HUES64 (cell line): ENCODE measurements around the gene P2RX3. TPM values are rescaled to one million over a fixed set of nuclear protein-coding genes. Genes with fewer than 3 reads are reported as not detected.
"Not testable (repeated sequence)": the region's sequence is repeated elsewhere in the genome, so short reads cannot be mapped to it uniquely, and the experiment has no call there.

Experiments
- H3K27ac ChIP-seq: 2 replicates; pipeline ENCODE4 v1.7.0; 2013; ENCODE audit warnings: low read depth, low read length, inconsistent platforms
- H3K27me3 ChIP-seq: 2 replicates; pipeline ENCODE4 v1.6.1; 2013; ENCODE audit warnings: mild to moderate bottlenecking, low read length; ENCODE audit not compliant: insufficient read depth
- H3K36me3 ChIP-seq: 2 replicates; pipeline ENCODE4 v1.6.1; 2013; ENCODE audit warnings: mild to moderate bottlenecking, low read length; ENCODE audit not compliant: insufficient read depth
- H3K4me1 ChIP-seq: 2 replicates; pipeline ENCODE4 v1.6.1; 2013; ENCODE audit warnings: mild to moderate bottlenecking, low read length, moderate library complexity; ENCODE audit not compliant: insufficient read depth
- H3K4me3 ChIP-seq: 2 replicates; pipeline ENCODE4 v1.5.1; 2013; ENCODE audit warnings: mild to moderate bottlenecking, low read length, moderate library complexity
- H3K9ac ChIP-seq: 2 replicates; pipeline ENCODE4 v1.6.1; 2013; ENCODE audit warnings: mild to moderate bottlenecking, low read depth, low read length
- H3K9me3 ChIP-seq: 2 replicates; pipeline ENCODE4 v1.6.1; 2013; ENCODE audit warnings: low read depth, low read length; ENCODE audit not compliant: insufficient read depth
- WGBS: fragments of 150-250, 120-280 bp; methylation state at CpG from one replicate; pipeline ENCODE4 v1.1.7; 2013; ENCODE audit warnings: missing lambda C conversion rate; 5-methylcytosine and 5-hydroxymethylcytosine counted together
- polyA plus RNA-seq, 2 experiments: library from polyadenylated mRNA; stranded (reverse); fragments of 50-300 nt; gene quantifications; one replicate each; pipeline ENCODE4 v1.2.3, GENCODE V29; 2013

Gene P2RX3
- polyA plus RNA-seq (2013, experiment 1 of 2) = 1.00 TPM
- 2.4 TPM for polyA plus RNA-seq (2013, experiment 2 of 2)

DNA sequence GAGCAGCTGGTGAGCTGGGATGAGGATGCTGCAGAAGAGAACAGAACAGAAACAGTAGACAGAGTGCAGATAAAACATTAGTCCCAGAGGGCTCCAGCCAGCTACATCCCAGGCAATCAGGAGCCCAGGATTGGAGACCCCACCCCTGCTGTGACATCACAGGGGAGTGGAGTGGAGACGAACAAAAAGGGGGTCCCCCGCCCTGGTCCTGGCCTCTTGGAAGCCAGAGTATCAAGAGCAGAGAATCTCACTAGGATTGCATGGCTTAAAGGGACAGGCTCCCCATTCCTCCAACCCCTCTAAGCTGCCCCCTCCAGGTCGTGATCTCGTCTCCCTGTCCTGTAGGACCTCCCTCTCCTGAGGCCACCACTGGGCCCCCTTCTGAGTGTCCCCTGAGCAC is at the start of gene P2RX3:
TSS of gene P2RX3 (plus strand) at position 211 of the 400 bp plus-strand sequence. CDS start 199 bp downstream, outside the sequence.
- 54% methylated on average over 4 of the region's 4 CpGs for WGBS
- Histone ChIP-seq H3K36me3 (peaks cover 15% of the 10 kb centered on the region), H3K4me3 (no peak within 1 kb of the TSS), H3K9ac (no peak within 1 kb of the TSS), H3K27ac (no peak within 1 kb of the TSS), H3K27me3 (no peaks in the 10 kb centered on the region), H3K9me3 (no peaks in the 10 kb centered on the region), H3K4me1 (peaks cover 20% of the 10 kb centered on the region)

DNA sequence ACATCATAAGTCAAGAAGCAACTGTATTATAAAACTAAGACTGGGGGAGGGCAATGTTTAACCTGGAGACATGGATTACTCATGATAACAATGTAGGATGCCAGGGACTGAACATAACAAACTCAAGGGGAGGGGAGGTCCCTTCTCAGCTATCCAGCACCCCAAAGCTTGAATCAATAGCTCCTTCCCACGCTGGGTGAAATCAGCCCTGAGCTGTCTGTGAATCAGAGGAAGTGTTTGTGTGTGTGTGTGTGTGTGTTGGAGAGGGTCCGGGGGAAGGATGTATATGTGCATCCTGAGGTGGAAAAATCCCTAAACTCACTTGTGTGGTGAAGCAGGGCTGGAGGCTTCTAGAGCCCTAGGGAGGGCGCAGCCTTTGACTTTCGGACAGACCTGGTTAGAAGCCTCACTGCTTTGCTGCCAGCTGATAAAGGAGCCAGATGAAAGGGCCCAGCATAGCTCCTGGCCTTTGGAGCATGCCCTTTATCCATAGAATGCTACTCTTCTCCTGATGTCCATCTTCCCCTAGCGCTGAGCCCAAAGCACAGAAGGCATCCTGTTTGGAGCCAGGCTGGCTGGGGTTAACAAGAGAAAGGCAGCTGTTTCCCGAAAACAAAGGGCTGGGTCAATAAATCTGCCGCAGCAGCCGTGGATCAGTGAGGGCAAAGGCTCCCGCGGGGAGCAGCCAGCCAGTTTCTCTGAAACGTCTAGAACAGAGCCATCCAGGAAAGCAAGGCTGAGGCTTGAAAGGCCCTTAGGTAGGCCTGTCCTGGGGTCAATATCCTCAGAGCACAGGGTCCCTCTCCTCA is 49.2 kb upstream of the P2RX3 start:
- H3K4me1 ChIP-seq = peaks cover 18% of the 10 kb centered on the region
- 37% methylated on average over 11 of the region's 11 CpGs for whole genome bisulfite sequencing
- peak overlapping the region; percentile 7; the same call in 1 of the 2 replicates for H3K9ac ChIP-seq
- H3K27ac ChIP-seq = peak overlapping the region; percentile 5; the same call in 1 of the 2 replicates
- no peaks in the 10 kb centered on the region for H3K9me3 ChIP-seq
- H3K4me3 ChIP-seq = no peak overlapping the region
- no peaks in the 10 kb centered on the region for H3K36me3 ChIP-seq
- H3K27me3 ChIP-seq = no peaks in the 10 kb centered on the region

DNA sequence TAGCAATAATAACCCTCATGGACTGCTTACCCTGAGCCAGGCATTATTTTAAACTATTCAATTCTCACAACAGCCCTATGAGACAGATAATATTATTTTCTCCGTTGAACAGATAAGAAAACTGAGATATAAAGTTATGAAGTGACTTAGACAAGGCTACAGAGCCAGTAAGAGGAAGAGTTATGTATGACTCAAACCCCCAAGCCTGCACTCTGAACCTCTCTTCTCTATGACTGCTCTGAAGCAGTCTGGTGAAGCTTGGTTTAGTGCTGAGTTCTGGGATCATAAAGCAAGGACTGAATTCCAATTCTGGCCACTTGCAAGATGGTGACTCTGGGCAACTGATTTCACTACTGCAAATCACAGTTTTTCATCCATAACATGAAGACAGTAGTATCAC is 47.9 kb upstream of the P2RX3 start:
- WGBS = 100% methylated on average over 1 of the region's 1 CpG
- no peak overlapping the region for H3K27ac ChIP-seq

DNA sequence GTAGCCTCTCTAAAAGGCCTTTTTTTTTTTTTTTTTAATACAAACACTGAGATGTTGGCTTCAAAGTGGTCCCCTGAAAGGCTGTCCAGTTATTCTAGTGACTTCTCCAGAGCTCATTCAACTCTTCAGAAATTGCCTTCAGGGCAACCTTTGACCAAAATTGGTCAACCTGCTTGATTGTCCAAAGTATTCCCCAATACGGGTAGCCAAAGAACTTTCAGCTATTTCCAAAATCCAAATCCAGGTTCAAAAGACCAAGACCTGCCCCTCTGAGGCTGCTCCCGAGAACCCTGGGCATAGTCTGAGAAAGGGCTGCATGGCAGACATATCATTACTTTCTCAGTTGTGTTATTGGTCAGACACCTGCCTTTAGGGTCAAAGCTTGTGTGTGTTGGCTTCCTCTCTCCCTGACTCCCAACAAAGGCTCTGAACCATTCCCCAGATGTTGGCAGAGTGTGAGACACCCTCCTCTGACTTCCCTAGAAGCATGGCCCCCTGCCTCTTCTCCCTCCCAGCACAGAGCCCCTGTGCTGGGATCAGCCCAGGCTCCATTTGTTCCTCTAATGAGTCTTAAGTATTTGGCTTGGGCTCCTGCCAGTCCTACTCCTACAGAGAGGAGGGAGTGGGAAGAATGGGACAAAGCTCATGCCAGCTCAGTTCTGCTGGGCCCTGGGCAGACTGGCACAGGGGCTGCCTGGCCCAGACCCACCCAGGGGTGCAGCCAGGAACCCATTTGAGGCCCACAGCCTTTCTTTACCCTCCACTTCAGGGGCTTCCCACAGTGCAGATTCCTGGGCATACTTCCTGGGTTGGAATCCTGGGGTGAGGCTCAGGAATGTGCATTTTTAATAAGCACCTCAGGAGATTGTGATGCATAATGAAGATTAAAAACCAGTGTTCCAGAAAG is 43.7 kb upstream of the P2RX3 start:
- H3K9me3 ChIP-seq = peaks cover 3% of the 10 kb centered on the region; the same call in 1 of the 2 replicates
- no peaks in the 10 kb centered on the region for H3K27me3 ChIP-seq
- no peak overlapping the region for H3K4me3 ChIP-seq
- peaks cover 26% of the 10 kb centered on the region for H3K36me3 ChIP-seq
- H3K4me1 ChIP-seq = peaks cover 3% of the 10 kb centered on the region
- peak overlapping the region; percentile 40; the same call in 1 of the 2 replicates for H3K27ac ChIP-seq
- WGBS = 91% methylated on average over 2 of the region's 2 CpGs
- H3K9ac ChIP-seq = no peak overlapping the region

More for the DNA sequence above, 47.9 kb upstream of the P2RX3 start:
- H3K9me3 ChIP-seq = no peaks in the 10 kb centered on the region
- no peak overlapping the region for H3K4me3 ChIP-seq
- H3K36me3 ChIP-seq = no peaks in the 10 kb centered on the region
- H3K27me3 ChIP-seq = no peaks in the 10 kb centered on the region
- H3K4me1 ChIP-seq = peaks cover 12% of the 10 kb centered on the region
- H3K9ac ChIP-seq = no peak overlapping the region

DNA sequence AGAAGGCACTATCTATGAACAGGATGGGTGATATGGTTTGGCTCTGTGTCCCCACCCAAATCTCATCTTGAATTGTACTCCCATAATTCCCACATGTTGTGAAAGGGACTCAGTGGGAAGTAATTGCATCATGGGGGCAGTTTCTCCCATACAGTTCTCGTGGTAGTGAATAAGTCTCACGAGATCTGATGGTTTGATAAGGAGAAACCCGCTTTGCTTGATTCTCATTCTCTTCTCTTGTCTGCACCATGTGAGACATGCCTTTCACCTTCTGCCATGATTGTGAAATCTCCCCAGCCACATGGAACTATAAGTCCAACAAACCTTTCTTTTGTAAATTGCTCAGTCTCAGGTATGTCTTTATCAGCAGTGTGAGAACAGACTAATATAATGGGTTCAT is 41.9 kb upstream of the P2RX3 start:
- 100% methylated on average over 3 of the region's 3 CpGs for WGBS
- peaks cover 44% of the 10 kb centered on the region for H3K36me3 ChIP-seq
- H3K27me3 ChIP-seq, H3K9ac ChIP-seq, H3K4me3 ChIP-seq, H3K9me3 ChIP-seq, H3K27ac ChIP-seq, H3K4me1 ChIP-seq: not testable (repeated sequence)

DNA sequence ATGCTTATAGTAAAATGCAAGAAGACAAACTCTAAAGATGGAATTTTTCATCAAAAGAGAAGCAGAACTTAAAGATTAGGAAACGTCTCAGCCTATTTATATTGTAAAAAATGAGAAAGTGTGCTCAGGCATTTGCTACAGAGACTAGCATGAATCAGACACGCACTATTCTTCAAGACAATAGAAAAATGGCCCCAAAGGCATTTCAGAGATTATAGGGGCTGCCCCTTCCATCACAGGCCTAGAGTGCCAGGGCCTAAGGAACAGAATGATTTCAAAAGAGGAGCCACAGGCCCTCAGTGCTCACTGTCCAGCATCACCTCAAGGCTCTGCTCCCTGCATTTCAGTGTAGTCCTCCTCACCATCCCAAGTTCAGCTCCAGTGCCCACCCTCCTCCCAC is 40.9 kb upstream of the P2RX3 start:
- H3K27me3 ChIP-seq = no peaks in the 10 kb centered on the region
- no peak overlapping the region for H3K4me3 ChIP-seq
- H3K27ac ChIP-seq = no peak overlapping the region
- no peak overlapping the region for H3K9ac ChIP-seq
- 86% methylated on average over 2 of the region's 2 CpGs for WGBS
- peaks cover 7% of the 10 kb centered on the region; the same call in 1 of the 2 replicates for H3K9me3 ChIP-seq
- peaks cover 54% of the 10 kb centered on the region for H3K36me3 ChIP-seq
- no peaks in the 10 kb centered on the region for H3K4me1 ChIP-seq

DNA sequence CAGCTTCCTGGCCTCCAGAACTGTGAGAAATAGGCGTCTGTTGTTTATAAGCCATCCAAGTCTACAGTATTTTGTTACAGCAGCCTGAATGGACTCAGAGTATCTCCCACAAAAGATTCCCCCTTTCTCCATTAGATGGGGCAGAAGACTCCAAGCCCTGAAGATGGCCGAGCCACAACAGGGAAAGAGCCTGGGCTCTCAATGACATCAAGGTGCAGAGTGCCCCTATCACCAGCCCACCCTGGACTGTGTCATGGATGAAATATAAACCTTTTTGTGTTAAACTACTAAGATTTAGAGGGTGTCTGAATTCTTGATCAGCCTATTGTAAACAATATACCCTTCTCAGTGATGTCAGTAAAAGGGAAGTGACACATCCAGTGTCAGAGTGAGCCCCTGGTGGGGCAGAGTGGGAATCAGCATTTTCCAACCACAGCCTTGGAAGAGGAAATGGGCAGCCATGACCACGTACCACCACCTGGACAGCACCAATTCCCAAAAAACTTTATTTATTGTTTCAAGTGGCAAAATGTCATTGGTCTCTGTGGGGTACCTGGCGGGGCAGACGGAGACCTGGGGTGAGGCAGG is 38.9 kb upstream of the P2RX3 start:
- peaks cover 2% of the 10 kb centered on the region; the same call in 1 of the 2 replicates for H3K4me1 ChIP-seq
- H3K9me3 ChIP-seq = peaks cover 7% of the 10 kb centered on the region; the same call in 1 of the 2 replicates
- WGBS = 93% methylated on average over 3 of the region's 5 CpGs
- no peak overlapping the region for H3K4me3 ChIP-seq
- no peak overlapping the region for H3K27ac ChIP-seq
- no peaks in the 10 kb centered on the region for H3K27me3 ChIP-seq
- H3K36me3 ChIP-seq = peaks cover 64% of the 10 kb centered on the region
- H3K9ac ChIP-seq = no peak overlapping the region

DNA sequence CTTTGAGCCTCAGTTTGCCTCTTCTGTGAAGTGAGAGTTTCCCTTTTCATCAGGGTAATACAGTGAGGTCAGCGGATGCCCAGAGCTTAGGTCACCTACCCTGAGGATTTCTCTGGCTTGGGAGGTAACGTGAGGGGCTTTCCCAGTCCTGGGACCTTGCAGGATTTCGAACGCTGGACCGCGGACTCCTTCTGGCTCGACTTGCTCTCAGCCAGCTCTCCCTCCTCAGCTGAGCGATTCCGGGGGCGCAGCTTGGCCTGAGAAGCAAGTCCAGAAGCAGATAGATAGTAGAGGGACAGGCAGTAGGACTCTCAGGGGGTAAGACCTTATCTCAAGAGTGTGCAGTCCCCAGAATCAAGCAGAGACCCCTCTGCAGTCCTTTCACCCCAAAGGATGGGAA is 37.4 kb upstream of the P2RX3 start:
- H3K4me1 ChIP-seq = peaks cover 4% of the 10 kb centered on the region; the same call in 1 of the 2 replicates
- 97% methylated on average over 10 of the region's 10 CpGs for whole genome bisulfite sequencing
- no peak overlapping the region for H3K4me3 ChIP-seq
- H3K36me3 ChIP-seq = peaks cover 66% of the 10 kb centered on the region
- H3K9me3 ChIP-seq = peaks cover 7% of the 10 kb centered on the region; the same call in 1 of the 2 replicates
- H3K27ac ChIP-seq = no peak overlapping the region
- H3K9ac ChIP-seq = no peak overlapping the region
- H3K27me3 ChIP-seq = no peaks in the 10 kb centered on the region

DNA sequence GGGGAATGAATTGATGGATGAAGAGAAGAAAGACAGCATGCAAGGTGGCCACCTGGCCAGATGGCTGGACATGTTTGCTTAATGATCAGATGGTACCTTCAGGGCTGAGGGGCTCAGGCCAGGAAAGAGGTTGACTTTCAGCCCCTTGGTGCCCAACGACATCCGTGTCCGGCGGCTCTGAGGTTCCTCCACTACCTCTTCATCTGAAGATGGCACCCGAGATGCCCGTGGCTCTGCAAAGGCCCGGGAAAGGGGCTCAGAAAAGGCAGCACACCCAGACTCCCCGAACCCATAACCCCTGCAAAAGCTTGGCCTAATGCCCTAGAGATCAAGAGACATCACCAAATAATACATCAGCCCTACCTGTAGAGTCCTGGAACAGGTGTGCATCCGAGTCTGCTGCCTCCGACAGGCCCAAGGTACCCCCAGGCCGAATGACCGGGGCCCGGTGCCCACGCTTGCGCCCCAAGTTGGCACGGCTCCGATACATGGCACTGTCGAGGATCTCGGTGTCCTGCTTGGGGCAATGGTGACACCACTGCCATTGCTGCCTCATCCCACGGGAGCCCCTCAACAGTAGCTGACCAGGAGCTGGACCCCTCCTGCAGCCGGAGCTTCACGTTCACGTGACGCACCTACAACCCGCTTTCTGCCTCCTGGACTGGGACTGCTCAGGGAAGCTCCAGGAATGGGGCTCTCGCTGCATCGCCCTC is 36.3 kb upstream of the P2RX3 start:
- Histone ChIP-seq H3K9me3 (peaks cover 7% of the 10 kb centered on the region; the same call in 1 of the 2 replicates), H3K36me3 (peaks cover 69% of the 10 kb centered on the region), H3K4me3 (no peak overlapping the region), H3K27ac (no peak overlapping the region), H3K27me3 (no peaks in the 10 kb centered on the region), H3K9ac (no peak overlapping the region), H3K4me1 (peaks cover 4% of the 10 kb centered on the region; the same call in 1 of the 2 replicates)
- WGBS = 96% methylated on average over 27 of the region's 27 CpGs

DNA sequence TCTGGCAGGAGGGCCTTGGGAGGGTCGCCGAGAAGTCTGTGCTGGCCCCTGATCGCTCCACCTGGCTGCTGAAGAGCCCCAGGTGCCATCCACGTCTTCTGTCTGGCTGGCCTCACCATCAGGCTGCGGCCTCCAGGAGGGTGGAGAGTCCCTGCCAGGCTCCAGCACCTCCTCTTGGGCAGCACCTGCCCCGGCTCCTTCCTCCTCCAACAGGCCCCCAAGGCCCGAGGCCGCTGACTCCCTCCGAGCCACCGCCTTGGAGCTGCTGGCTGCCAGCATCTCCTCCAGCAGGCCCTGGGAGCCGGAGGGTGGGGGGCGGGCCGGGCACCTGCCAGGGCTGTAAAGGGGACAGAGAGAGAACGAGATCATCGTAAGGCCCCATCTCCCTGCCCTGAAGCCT is 35.7 kb upstream of the P2RX3 start:
- H3K27ac ChIP-seq = no peak overlapping the region
- H3K4me1 ChIP-seq = peaks cover 4% of the 10 kb centered on the region; the same call in 1 of the 2 replicates
- 96% methylated on average over 15 of the region's 15 CpGs for WGBS
- H3K9me3 ChIP-seq = peaks cover 7% of the 10 kb centered on the region; the same call in 1 of the 2 replicates
- no peaks in the 10 kb centered on the region for H3K27me3 ChIP-seq
- peaks cover 64% of the 10 kb centered on the region for H3K36me3 ChIP-seq
- no peak overlapping the region for H3K9ac ChIP-seq
- no peak overlapping the region for H3K4me3 ChIP-seq
